HepG2 (cell line): ENCODE data around the gene RSL1D1. TPM values are rescaled to one million over a fixed set of nuclear protein-coding genes. Genes with fewer than 3 reads are reported as not detected.

Experiments used
- CBX2 ChIP-seq, 2 experiments: fragments of 200-600 bp in 1 of 2; sonication (generic); formaldehyde crosslinking in 1 of 2; IDR thresholded peaks; 2 replicates each; pipeline versions ENCODE4 v1.7.0 to v1.8.1; 2018 to 2022; ENCODE audit warnings: low read depth in 2 of 2, low read length in 1 of 2, mild to moderate bottlenecking in 1 of 2, missing genetic modification reagents in 1 of 2
- FOXK2 ChIP-seq: fragments of 450-650 bp; IDR thresholded peaks from 2 replicates; pipeline ENCODE4 v1.6.1; 2016
- HOXA3 ChIP-seq: sonication (generic); formaldehyde crosslinking; IDR thresholded peaks from 2 replicates; pipeline ENCODE4 v1.5.0; 2020; ENCODE audit warnings: missing genetic modification reagents
- ISL2 ChIP-seq: sonication (generic); formaldehyde crosslinking; IDR thresholded peaks from 2 replicates; pipeline ENCODE4 v1.5.0; 2020; ENCODE audit warnings: missing genetic modification reagents
- JDP2 ChIP-seq: sonication (generic); formaldehyde crosslinking; IDR thresholded peaks from 2 replicates; pipeline ENCODE4 v1.8.1; 2022; ENCODE audit warnings: missing genetic modification reagents, borderline replicate concordance
- JUNB ChIP-seq: sonication (generic); formaldehyde crosslinking; IDR thresholded peaks from 2 replicates; pipeline ENCODE4 v1.8.0; 2022; ENCODE audit warnings: missing genetic modification reagents, mild to moderate bottlenecking, borderline replicate concordance
- JUND ChIP-seq: sonication (generic); formaldehyde crosslinking; IDR thresholded peaks from 2 replicates; pipeline ENCODE4 v1.8.0; 2022; ENCODE audit warnings: mild to moderate bottlenecking, missing genetic modification reagents
- KLF13 ChIP-seq: sonication (generic); formaldehyde crosslinking; IDR thresholded peaks from 2 replicates; pipeline ENCODE4 v1.4.0; 2020; ENCODE audit warnings: mild to moderate bottlenecking, missing genetic modification reagents
- MAFF ChIP-seq: IDR thresholded peaks from 2 replicates; pipeline ENCODE4 v1.6.1; 2011; ENCODE audit warnings: low read depth, low read length, improper control_type of control experiment
- NCOA1 ChIP-seq: sonication (generic); formaldehyde crosslinking; IDR thresholded peaks from 2 replicates; pipeline ENCODE4 v1.9.0; 2021; ENCODE audit warnings: missing genetic modification reagents
- NCOA2 ChIP-seq: sonication (generic); formaldehyde crosslinking; IDR thresholded peaks from 2 replicates; pipeline ENCODE4 v1.8.0; 2022; ENCODE audit warnings: inconsistent platforms
- NFRKB ChIP-seq: fragments of 450-650 bp; IDR thresholded peaks from 2 replicates; pipeline ENCODE4 v1.6.1; 2017
- RBFOX2 ChIP-seq: fragments of 200-400 bp; formaldehyde crosslinking; IDR thresholded peaks from 2 replicates; pipeline ENCODE4 v1.6.1; 2017; ENCODE audit warnings: low read depth, mild to moderate bottlenecking, low read length
- SAP130 ChIP-seq: IDR thresholded peaks from 2 replicates; pipeline ENCODE4 v1.6.1; 2016; ENCODE audit warnings: low read depth
- SETDB1 ChIP-seq: sonication (generic); formaldehyde crosslinking; IDR thresholded peaks from 2 replicates; pipeline ENCODE4 v1.5.1; 2020; ENCODE audit warnings: missing genetic modification reagents, mild to moderate bottlenecking, borderline replicate concordance
- SNAI1 ChIP-seq: sonication (generic); formaldehyde crosslinking; IDR thresholded peaks from 2 replicates; pipeline ENCODE4 v1.5.0; 2020; ENCODE audit warnings: mild to moderate bottlenecking, missing genetic modification reagents, borderline replicate concordance
- YY1 ChIP-seq: IDR thresholded peaks from 2 replicates; pipeline ENCODE4 v1.6.1; 2011; ENCODE audit warnings: low read length, low read depth, moderate library complexity, mild to moderate bottlenecking; ENCODE audit not compliant: insufficient read depth, insufficient replicate concordance
- ZEB1 ChIP-seq: IDR thresholded peaks from 2 replicates; pipeline ENCODE4 v1.6.1; 2012; ENCODE audit warnings: mild to moderate bottlenecking, low read depth, inconsistent platforms; ENCODE audit not compliant: insufficient replicate concordance
- ZFP41 ChIP-seq: sonication (generic); formaldehyde crosslinking; IDR thresholded peaks from 2 replicates; pipeline ENCODE4 v1.4.0; 2020; ENCODE audit warnings: mild to moderate bottlenecking, missing genetic modification reagents, borderline replicate concordance
- ZNF34 ChIP-seq: sonication (generic); formaldehyde crosslinking; IDR thresholded peaks from 2 replicates; pipeline ENCODE4 v1.4.0; 2020; ENCODE audit warnings: mild to moderate bottlenecking, missing genetic modification reagents, borderline replicate concordance
- ZNF549 ChIP-seq: sonication (generic); formaldehyde crosslinking; IDR thresholded peaks from 2 replicates; pipeline ENCODE4 v1.5.0; 2020; ENCODE audit warnings: missing genetic modification reagents
- ZNF614 ChIP-seq: IDR thresholded peaks from 2 replicates; pipeline ENCODE4 v1.6.1; 2018; ENCODE audit warnings: missing biosample characterization, missing genetic modification reagents, inconsistent platforms, borderline replicate concordance
- ZNF709 ChIP-seq: sonication (generic); formaldehyde crosslinking; IDR thresholded peaks from 2 replicates; pipeline ENCODE4 v1.5.0; 2020; ENCODE audit warnings: mild to moderate bottlenecking, missing genetic modification reagents
- ZNF75D ChIP-seq: sonication (generic); formaldehyde crosslinking; IDR thresholded peaks from 2 replicates; pipeline ENCODE4 v1.8.1; 2023; ENCODE audit warnings: missing genetic modification reagents, mild to moderate bottlenecking, borderline replicate concordance
- polyA plus RNA-seq, 8 experiments: library from polyadenylated mRNA; depleted of rRNA in 3 of 8; stranded (reverse) in 7 of 8; unstranded in 1 of 8; fragments of >200 nt; fragmentation: Illumina TruSeq in 4 of 8; extraction: Trizol in 4 of 8; gene quantifications; 2 replicates each; pipeline versions ENCODE4 v1.2.1 to v1.2.3, GENCODE V29; 2011 to 2016; ENCODE audit warnings: low read depth in 4 of 8, missing spikeins in 1 of 8, mixed read lengths in 1 of 8; ENCODE audit not compliant: insufficient read depth in 1 of 8
- total RNA-seq, 5 experiments: library from RNA; depleted of rRNA; stranded (reverse); fragments of >200 nt; fragmentation: Illumina TruSeq; extraction: Trizol; gene quantifications; 2 replicates each; pipeline ENCODE4 v1.2.3, GENCODE V29; 2016; ENCODE audit warnings: low read depth in 1 of 5
- TF ChIP-seq, protein P1 (sequence below): sonication (generic); formaldehyde crosslinking; IDR thresholded peaks from 2 replicates; pipeline ENCODE4 v1.8.0; 2022; ENCODE audit warnings: mild to moderate bottlenecking, missing genetic modification reagents; ENCODE audit not compliant: insufficient replicate concordance
- TF ChIP-seq, protein P2 (sequence below): IDR thresholded peaks from 2 replicates; pipeline ENCODE4 v1.6.1; 2018; ENCODE audit warnings: missing genetic modification reagents
- TF ChIP-seq, protein P3 (sequence below): sonication (generic); formaldehyde crosslinking; IDR thresholded peaks from 2 replicates; pipeline ENCODE4 v1.5.1; 2020; ENCODE audit warnings: mild to moderate bottlenecking, moderate library complexity, missing genetic modification reagents

The RSL1D1 gene
- total and polyA plus RNA-seq, 2 of the 13 experiments (the other 11 are each of a cell fraction or from before 2014, with no cell fraction given), result 187 to 343 TPM

GRCh38 chr16:11794996-11795886, 56.1 kb downstream of the RSL1D1 start (continued):
- TF ChIP-seq, protein P1, sequence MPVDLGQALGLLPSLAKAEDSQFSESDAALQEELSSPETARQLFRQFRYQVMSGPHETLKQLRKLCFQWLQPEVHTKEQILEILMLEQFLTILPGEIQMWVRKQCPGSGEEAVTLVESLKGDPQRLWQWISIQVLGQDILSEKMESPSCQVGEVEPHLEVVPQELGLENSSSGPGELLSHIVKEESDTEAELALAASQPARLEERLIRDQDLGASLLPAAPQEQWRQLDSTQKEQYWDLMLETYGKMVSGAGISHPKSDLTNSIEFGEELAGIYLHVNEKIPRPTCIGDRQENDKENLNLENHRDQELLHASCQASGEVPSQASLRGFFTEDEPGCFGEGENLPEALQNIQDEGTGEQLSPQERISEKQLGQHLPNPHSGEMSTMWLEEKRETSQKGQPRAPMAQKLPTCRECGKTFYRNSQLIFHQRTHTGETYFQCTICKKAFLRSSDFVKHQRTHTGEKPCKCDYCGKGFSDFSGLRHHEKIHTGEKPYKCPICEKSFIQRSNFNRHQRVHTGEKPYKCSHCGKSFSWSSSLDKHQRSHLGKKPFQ (CRISPR knock-in tag), result no peak
- no peak for TF ChIP-seq SNAI1 (CRISPR knock-in tag)
- no peak for TF ChIP-seq HOXA3 (CRISPR knock-in tag)
- TF ChIP-seq ISL2 (CRISPR knock-in tag), result no peak
- TF ChIP-seq ZEB1, result no peak
- TF ChIP-seq KLF13 (CRISPR knock-in tag), result no peak
- TF ChIP-seq ZNF34 (CRISPR knock-in tag), result peak; percentile 41; the same call in 1 of the 2 replicates
- no peak for TF ChIP-seq JUNB
- TF ChIP-seq SAP130, result no peak
- TF ChIP-seq, protein P2, sequence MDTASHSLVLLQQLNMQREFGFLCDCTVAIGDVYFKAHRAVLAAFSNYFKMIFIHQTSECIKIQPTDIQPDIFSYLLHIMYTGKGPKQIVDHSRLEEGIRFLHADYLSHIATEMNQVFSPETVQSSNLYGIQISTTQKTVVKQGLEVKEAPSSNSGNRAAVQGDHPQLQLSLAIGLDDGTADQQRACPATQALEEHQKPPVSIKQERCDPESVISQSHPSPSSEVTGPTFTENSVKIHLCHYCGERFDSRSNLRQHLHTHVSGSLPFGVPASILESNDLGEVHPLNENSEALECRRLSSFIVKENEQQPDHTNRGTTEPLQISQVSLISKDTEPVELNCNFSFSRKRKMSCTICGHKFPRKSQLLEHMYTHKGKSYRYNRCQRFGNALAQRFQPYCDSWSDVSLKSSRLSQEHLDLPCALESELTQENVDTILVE (CRISPR knock-in tag), result no peak
- TF ChIP-seq JDP2 (CRISPR knock-in tag), result no peak
- TF ChIP-seq ZNF549, result no peak
- TF ChIP-seq ZNF614 (CRISPR knock-in tag), result no peak
- no peak for TF ChIP-seq ZFP41 (CRISPR knock-in tag)
- TF ChIP-seq RBFOX2, result 0 out of 2 replicates have a peak, but pooled peaks have one; percentile 35
- no peak for TF ChIP-seq JUND (CRISPR knock-in tag)
- no peak for TF ChIP-seq FOXK2
- no peak for TF ChIP-seq ZNF75D (CRISPR knock-in tag)
- TF ChIP-seq, protein P3, sequence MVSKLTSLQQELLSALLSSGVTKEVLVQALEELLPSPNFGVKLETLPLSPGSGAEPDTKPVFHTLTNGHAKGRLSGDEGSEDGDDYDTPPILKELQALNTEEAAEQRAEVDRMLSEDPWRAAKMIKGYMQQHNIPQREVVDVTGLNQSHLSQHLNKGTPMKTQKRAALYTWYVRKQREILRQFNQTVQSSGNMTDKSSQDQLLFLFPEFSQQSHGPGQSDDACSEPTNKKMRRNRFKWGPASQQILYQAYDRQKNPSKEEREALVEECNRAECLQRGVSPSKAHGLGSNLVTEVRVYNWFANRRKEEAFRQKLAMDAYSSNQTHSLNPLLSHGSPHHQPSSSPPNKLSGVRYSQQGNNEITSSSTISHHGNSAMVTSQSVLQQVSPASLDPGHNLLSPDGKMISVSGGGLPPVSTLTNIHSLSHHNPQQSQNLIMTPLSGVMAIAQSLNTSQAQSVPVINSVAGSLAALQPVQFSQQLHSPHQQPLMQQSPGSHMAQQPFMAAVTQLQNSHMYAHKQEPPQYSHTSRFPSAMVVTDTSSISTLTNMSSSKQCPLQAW, result 0 out of 2 replicates have a peak, but pooled peaks have one; percentile 14
- TF ChIP-seq NFRKB, result no peak
- TF ChIP-seq ZNF709, result 0 out of 2 replicates have a peak, but pooled peaks have one; percentile 29
- no peak for TF ChIP-seq YY1
- TF ChIP-seq SETDB1, result 0 out of 2 replicates have a peak, but pooled peaks have one; percentile 25
- TF ChIP-seq MAFF, result no peak
- no peak for TF ChIP-seq NCOA2 (CRISPR knock-in tag)
- no peak for TF ChIP-seq NCOA1 (CRISPR knock-in tag)
- no peak for TF ChIP-seq CBX2 (IDR thresholded peaks at IDR 0.05; ENCODE audit: low read depth, low read length)
- TF ChIP-seq CBX2 (CRISPR knock-in tag; IDR thresholded peaks at IDR 0.05; ENCODE audit: low read depth), result no peak
